Stimulated activated CD8-positive, alpha-beta memory T cell treated with anti-CD3 and anti-CD28 coated beads, Interleukin-12 subunit alpha, Interleukin-12 subunit beta, amount 100 ng/mL, for 4 hours (primary cell): ENCODE data around the gene SLCO3A1.

Experiments
- DNase-seq: peaks from one replicate; pipeline ENCODE4 v3.0.0-alpha.2; 2020; ENCODE audit warnings: low read depth

The SLCO3A1 gene

DNA sequence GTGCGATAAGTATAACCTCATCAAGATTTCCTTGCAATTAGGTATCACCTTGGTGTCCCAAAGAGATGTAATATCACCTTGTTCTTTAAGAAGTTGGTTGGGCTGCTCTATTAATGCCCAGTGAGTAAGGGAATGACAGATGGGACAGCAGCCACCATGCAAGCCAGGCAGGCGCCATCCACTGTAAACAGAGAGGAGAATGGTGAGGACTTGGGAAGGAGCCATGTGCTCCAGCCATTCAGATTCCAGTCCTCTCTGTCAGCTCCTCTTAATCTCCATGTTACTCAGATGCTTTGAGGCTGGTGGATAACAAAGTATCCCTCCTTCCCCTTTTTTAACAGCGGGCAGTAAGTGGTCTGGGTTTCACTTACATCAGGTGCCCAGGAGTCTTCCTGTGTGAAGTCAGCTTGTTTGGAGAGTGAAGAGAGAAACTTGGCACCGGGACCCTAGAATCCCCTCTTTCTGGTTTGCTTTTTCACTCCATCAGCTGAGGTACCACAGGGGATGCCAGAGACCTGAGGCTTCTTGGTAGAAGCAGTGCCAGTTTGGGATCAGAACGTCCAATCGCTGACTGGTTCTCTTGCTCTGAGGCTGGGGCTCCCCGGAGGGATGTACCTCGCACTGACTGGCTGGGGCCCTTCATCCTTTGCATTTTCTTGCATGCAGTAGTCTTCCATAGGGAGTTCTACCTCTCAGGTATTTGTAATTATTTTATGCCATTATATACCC is 29.5 kb downstream of the SLCO3A1 start:
- no peak for DNase-seq

DNA sequence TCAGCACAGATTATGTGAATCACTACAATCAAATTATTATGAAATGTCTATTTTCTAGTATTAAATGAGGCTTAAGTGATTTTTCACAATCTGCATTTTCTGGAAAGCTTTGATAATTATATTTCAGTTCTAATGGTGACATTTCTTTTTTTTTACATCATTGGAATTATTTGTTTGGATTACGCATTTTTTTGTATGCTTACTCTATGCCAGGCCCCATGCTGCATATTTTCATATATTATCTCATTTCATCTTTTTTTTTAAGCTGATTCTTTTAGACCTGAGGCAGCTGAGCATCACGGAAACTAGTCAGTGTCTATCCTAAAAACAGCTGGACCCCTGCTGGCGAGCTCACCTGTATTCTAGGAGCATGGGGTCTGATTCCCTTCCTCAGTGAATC is 31.1 kb downstream of the SLCO3A1 start:
- DNase-seq, result no peak

DNA sequence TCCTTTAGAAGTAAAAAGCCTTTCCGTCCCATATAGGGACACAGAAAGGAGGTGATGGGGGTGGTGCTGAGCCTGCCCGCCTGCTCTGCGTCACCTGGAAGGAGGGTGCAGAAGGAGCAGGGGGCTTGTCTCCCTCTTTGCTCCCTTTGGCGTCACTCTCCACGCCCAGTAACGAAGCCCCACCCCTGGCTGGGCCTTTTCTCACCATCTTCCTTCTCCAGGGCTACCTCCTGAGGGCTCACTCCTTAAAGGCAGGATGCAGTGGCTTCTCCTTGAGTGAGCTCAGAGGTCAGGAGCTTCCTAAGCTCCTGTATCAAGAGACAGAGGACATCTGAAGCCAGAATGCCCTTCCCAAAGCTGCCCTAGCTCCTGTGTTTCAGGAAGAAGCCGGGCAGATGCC is 31.5 kb downstream of the SLCO3A1 start:
- no peak for DNase-seq

DNA sequence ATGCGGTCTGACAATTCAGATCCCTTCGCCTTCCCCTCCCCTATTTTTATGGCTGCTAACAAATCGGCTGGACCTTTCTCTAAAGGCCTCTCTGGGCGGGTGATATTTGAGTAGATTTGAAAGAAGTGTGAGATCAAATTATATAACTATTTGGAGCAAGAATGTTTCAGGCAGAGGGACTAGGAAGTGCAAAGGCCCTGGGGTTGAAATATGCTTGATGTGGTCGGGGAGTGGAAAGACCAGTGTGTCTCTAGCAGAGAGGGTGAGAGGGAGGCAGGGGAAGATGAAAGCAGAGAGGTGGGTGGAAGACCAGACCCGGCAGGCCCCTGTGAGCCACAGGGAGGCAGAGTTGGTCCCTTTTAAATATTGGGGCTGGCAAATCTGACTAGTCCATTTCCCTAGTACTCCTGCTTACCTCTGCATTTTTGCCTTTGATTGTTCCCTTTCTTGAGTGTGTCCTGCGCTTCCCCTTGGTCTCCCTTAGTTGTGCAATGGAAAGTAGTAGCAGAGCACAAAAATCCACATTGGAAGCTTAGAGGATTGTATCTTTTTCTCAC is 32.3 kb downstream of the SLCO3A1 start:
- DNase-seq, result no peak

DNA sequence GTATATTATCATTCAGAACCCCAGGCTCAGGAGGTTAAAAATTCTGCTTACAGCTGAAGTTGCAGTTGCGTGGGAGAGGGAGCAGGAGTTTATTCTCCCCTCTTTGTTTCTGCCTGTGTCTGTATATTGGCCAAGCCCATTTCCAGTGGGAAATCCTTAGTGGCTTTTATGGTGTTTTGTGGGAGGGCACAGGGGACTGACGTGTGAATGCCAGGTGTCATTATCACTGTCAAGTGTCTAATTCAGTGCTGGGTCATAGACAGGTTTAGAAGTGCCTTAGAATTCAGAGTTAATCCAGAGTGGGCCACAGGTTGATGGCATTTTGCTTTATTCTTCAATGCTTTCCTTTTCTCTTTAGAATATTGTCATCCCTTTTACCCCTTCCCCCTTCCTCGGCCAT is 33.4 kb downstream of the SLCO3A1 start:
- DNase-seq, result no peak

DNA sequence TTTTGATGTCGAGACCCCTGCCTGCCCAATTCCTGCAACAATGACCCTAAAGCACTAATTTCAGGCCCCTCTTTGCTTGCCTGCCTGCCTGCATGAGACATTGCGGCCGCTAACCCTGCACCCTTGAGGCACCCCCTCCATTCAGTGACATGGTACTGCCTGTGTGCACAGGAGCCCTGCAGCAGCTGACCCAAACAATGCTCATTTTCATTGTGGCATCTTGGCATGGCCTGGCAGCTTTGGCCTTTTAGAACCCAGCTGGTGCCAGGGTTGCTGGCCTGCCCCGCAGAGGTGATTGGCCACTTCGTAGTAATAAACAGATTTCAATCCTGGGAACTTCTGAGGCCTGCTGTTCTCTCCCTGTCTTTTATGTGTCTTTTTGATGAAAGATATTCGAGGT is 33.8 kb downstream of the SLCO3A1 start:
- no peak for DNase-seq

DNA sequence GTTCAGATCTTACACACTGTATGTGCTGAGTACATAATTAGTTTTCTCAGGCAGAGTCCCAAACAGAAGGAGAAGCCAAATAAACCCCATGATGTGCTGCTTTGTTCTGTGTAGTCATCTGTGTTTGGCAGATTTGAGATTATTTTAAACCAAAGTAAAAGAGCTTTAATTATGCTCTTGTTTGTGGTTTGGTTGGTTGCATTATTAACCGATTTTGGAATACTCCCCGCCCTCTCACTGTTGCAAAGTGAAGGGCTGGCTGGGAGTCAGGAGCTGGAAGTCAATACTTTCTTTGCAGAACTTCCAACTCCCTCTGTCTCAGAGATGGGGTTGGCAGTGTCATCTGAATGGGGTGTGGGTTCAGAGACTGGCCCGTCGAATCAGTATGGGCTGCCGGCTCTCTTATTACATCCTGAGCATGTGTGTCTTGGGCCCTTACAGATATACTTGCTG is 34.4 kb downstream of the SLCO3A1 start:
- no peak for DNase-seq

DNA sequence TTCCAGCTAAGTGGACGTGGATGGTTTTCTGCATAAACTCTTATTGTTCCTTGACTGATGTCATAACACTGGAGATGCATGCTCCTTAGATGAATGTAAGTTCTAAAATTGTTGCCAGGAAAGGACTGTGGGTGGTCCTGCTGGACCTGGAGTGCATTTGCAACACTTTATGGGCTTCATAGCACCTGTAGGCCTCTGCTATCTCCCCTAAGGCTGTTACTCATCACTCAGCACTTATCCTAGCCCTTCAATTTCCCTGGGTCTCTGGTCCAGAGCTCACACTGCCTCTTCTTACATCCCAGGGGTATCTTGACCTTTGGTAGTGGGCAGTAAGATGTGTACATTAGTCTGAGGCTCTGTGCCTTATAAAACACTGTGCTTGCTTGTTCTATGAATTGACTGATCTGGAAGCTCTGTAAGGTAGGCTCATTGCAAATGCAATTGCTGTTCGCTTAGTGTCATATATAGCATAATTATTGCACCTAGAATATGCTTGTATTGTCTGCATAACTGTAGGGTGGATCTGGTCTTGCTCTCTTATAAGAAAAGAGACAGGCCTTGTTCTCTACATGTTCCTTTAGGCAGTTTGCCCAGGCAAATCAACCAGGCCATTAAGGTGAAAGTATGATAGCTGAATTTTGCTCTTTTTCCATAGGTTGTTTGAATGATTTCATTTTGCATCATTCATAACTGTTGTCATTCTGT is 35.8 kb downstream of the SLCO3A1 start:
- no peak for DNase-seq

DNA sequence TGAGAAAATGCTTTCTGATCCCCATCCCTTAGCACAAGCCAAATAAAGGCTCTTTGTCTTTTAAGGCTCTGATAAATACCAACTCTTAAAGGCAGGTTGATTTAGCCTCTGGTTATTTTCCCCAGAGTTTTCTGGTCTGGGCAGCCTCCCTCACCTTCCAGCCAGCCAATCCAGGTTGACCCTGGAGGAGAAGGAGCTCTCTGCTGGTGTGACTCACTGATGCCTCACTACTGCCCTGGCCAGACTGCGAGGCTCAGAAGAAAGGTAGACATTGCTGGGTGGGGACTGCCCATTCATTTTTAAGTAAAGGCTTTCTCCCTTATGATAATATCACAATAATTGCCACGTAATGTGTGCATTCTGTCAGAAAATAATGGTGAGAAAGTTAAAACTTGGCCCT is 37.1 kb downstream of the SLCO3A1 start:
- DNase-seq, result no peak

DNA sequence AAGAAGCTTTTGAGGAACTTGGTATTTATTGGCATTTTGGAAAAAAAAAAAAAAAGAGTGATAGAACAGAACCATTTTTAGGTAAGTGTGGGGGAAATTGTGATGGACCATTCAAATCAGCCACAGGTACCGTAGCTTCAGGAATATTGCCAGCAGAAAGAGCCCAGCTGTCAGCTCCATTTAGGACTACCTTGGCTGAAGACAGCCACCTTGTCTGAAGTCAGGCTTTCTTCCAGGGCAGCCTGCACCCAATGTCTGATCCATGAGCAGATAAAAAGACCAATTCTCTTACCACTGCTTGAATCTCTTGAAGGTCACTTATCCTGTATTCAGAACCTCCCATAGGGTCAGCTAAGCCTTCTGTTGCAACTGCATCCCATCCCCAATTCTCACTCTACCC is 37.6 kb downstream of the SLCO3A1 start:
- no peak for DNase-seq

DNA sequence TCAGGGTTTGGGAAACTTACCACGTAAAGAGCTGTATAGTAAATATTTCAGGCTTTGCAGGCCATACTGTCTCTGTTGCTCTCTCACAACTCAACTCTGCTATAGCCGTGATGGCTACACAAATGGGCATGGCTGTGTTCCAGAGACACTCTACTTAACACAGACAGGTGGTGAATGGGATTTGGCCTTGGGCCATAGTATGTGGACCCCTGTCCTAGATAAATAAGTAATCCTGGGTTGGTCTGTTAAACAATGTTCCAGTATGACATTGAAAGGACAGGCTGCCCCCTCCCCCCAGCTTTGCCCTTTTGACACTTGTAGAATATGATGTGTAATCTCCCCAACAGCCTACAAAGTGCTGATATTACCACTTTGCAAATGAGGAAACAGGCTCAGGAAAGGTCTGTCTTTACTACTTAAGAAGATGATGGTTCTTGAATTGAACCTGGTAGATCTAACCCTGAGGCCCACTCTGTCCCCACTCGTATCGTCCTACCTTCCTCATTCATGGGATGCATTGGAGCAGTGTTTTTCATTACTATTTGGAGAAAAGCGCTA is 38.4 kb downstream of the SLCO3A1 start:
- no peak for DNase-seq

DNA sequence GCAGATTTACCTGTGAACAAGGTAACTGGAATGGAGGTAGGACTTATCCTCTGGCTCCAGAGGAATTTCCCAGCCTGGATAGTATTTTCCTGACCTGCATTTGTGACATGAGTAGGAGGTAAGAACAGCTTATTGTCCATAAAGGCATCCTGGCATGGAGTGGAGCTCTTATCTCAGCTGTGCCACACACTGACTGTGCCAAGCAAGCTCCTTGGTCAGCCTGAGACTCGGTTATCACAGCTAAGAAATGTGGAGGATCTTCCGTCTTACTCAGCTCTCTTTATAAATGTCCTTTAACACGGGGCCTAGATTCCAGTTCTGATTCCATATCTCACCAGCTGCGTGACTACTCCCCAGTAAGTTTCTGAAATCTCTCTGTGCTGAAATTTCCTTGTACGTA is 38.9 kb downstream of the SLCO3A1 start:
- no peak for DNase-seq

DNA sequence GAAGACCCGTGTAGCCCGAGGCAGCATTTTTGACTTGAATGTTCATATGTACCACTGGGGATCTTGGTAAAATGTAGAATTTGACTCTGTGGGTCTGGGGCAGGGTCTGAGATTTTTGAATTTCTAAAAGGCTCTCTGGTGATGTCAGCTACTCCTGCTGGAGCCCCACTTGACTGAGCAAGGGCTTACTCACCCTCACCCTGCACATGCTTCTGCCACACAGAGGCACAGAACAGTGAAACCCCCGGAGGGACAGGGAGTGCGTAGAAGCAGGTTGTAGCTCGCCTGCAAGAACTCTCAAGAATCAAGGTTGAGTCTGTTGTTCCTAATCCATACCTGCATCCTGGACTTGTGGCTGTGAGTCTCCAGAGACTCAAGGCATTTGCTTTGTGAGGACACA is 41.1 kb downstream of the SLCO3A1 start:
- no peak for DNase-seq

DNA sequence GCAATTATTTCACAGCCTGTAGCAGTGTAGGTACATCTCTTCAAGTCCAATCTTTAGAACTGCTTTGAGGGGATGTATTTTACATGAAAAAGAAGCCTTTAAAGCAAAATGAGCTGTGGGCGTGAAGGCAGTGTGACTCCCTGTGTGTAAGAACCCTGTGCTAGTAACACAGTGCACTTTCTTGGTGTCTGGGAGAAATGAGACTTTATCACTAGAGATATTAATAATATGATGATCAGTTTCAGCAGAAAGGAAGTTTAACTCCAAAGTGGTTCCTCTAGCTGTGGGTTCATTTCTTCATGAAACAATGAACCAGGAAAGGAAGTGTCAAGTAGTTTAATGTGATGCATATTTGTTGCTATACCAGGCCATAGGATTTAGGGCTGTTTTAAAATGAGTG is 41.5 kb downstream of the SLCO3A1 start:
- no peak for DNase-seq

DNA sequence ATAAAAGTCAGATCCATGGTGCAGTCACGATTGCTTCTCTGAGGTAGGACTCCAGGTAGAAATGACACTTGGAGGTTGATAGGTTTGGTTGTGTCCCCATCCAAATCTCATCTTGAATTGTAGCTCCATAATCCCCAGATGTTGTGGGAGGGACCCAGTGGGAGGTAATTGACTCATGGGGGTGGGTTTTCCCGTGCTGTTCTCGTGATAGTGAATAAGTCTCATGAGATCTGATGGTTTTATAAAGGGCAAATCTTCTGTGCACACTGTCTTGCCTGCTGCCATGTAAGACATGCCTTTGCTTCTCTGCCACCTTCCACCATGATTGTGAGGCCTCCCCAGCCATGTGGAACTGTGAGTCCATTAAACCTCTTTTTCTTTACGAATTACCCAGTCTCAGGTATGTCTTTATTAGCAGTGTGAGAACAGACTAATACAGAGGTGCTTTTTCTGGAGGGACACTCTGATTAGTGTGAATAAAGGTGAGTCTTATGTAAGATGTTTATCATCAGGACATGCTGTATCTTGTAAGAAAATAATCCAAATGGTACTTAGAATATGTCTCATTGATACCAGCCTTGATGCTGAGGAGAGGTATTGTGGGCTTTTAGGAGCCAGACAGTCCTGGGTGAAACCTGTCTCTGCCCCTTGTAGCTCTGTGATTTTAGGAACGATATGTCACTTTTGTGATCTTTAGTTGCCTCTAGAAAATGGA is 43.0 kb downstream of the SLCO3A1 start:
- DNase-seq, result no peak

DNA sequence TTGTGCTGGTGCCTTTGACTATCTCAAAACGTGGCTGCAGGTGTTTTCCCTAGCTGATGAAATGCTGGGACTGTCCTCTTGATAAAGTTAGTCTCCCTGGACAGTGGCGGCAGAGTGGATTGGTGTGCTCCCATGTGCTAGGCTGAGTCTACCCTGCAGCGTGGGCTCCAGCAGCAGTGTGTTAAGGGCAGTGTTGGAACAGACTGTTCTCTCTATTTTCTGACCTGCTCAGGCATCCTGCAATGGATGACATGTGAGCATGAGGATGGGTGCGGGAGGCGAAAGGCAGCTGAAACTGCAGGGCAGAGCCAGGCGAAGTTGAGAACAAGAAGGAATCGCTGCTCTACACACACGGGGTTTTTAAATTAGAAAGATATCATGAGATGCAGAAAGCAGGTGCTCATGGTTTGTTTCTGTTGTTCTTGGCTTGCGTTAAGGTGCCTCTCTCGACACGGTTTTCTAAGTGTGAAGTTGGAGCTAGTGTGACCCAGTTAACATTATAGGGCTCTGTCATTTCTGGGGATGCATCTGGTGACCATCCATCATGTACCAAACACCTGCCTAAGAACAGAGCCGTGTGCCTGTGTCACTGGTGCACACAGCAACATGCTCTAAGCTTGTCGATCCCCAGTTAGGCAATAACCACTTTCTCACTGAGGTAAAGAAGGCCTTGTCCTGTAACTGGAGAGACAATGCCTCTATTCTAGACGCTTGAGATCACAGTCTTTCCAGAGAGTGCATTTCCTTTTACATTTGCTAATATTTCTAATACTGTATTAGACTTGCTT is 44.3 kb downstream of the SLCO3A1 start:
- DNase-seq, result no peak

DNA sequence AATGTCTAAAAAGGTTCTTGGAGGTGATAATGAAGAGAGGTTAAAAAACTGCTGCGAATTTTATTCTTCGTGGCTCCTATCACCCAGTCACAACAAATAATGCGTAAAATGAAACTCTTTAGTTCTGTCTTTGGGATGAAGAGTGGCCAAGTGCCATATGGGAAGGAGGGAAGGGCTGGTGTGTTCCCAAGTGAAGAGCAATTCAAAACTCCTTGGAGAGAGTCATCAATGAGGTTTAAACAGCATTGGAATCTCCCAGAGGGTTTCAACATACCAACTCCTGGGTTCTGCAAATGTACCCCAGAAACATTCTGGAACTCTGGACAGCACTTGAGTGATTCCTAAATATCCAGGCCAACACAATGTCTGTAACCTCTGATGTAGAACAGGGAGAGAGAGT is 45.3 kb downstream of the SLCO3A1 start:
- no peak for DNase-seq

DNA sequence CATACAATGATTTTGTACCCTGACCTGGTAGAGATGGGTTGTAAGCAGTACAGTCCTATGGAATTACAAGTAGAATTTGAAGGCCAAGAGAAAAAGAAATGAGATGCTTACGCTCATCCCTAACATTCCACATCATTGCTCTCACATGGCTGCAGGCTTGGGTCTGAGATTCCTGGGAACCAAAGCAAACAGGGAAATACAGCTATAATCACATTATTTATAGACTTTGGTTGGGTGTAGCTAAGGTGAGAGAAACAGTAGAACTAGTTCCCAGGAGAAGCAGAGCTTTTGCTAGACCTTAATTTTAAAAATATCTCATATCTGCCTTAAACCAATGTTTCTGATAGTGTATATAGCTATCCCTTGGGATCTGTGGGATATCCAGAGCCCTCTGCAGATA is 51.4 kb downstream of the SLCO3A1 start:
- DNase-seq, result no peak

DNA sequence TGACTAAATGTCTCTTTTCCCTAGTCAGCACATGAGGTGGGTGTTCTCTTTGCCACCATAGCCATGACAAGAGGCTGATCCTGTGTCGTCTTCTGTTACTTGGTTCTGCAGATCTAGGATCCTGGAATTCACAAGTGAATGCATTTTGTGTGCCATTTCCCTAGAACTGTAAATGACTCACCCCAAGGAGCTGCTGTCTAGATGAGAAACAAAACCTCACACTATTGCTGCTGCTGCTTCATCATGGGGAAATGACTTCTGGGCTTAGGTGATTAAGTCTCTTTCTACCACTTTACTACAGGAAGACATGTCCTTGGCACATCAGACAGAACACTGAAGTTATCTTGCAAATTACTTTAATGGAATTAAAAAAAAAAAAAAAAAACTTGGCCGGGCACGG is 54.9 kb downstream of the SLCO3A1 start:
- DNase-seq, result no peak

DNA sequence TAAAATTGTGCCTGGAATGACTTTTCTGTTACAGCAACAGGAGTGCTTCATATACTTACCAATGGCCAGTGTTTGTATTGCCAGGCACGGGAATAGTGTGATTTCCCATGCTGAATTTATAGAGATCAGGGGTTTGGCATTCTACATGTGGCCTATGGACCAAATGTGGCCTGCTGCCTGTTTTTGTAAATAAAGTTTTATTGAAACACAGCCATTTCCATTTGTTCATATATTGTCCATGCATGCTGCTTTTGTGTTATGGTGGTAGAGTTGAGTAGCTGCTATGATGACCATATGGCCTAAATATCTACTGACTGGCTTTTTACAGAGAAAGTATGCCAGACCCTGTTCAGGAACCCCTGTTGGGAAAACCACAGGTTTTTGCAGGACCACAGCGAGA is 55.6 kb downstream of the SLCO3A1 start:
- no peak for DNase-seq

DNA sequence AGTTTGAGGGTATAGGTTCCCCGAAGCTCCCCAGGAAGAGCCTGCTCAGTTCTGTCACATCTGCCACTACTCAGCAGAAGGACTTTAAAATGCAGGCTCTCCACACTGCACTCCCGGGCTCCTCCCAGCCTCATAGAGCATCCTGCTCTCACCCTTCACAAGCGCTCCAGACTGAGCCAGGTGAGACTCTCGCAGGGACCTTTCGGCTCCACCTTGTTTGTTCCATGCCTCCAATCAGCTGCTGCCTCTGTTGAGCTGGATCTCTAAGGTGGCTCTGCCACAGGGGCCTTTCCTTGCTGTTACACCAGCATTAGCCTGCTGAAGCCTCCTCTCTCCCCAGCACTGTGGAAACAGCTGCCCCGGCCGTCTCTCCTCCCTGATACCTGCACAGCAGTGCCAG is 56.1 kb downstream of the SLCO3A1 start:
- no peak for DNase-seq

DNA sequence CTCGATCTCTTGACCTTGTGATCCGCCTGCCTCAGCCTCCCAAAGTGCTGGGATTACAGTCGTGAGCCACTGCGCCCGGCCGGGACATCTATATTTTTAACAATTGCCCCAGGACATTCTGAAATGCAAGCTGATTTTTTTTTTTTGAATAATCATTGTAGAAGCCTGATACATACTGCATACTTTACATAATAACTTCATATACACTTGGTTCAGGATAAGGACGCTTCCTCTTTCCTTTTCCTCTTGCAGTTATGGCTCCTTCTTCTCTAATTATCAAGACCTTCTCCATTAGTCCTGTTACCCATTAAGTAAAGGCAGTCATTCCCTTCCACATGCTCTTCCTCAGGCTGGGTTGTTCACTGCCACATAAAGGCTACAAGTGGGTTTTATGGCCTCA is 58.3 kb downstream of the SLCO3A1 start:
- DNase-seq, result no peak
